HG03039 (cell line): ENCODE measurements around the gene PDE4A.
"Not testable (repeated sequence)": the region's sequence is repeated elsewhere in the genome, so short reads cannot be mapped to it uniquely, and the experiment has no call there.

ENCODE experiments used
- ATAC-seq: cut with Tn5 transposase; IDR thresholded peaks from one replicate; pipeline ENCODE4 v1.9.1; 2021; ENCODE audit warnings: mild to moderate bottlenecking, moderate library complexity; ENCODE audit not compliant: unreplicated experiment

The PDE4A gene

DNA sequence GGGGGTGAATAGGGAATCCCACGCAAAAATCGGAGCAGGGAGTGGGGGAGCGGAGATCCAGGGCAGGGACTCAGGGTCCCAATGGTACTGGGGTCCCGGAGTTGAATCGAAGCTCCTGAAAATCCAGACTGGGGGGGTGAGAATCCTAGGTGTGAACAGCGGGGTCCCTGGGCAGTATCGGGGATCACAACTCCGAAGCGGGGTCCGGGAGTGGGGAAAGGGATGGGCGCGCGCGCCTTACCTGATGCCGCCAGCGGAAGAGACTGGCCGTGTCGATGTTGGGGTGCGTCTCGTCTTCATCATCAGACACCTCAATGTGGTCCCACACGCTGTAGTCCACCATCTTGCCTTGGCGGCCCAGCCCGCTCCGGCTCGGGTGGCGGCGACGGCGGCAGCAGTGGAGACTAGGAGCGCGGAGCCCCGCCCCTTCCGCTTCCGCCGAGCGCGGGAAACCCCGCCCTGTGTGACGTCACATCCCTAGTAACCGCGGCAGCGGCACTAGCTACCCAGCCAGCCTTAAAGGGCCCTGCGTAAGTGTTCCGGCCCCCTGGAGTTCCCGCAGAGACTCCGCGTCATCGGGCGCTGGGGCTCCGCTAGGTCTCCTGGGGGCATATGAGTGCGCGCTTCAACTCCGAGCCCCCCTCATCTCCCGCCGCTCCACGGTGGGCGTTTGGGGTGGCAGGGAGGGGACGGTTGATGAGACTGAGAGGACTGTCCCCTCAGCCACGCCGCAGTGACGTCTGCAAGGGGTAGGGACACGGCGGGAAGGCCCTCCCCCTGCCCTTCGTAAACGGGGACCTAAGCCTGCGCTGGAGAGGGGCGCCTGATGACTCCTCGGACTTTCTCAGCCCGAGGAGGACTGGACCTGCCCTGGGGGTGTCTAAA, 17.0 kb upstream of the PDE4A start, which contains the start of gene CDC37:
Gene CDC37 (minus strand): TSS at position 406 of the 885 bp plus-strand sequence. CDS start 63 bp downstream, at position 343.
- ATAC-seq, result peak; percentile 71

DNA sequence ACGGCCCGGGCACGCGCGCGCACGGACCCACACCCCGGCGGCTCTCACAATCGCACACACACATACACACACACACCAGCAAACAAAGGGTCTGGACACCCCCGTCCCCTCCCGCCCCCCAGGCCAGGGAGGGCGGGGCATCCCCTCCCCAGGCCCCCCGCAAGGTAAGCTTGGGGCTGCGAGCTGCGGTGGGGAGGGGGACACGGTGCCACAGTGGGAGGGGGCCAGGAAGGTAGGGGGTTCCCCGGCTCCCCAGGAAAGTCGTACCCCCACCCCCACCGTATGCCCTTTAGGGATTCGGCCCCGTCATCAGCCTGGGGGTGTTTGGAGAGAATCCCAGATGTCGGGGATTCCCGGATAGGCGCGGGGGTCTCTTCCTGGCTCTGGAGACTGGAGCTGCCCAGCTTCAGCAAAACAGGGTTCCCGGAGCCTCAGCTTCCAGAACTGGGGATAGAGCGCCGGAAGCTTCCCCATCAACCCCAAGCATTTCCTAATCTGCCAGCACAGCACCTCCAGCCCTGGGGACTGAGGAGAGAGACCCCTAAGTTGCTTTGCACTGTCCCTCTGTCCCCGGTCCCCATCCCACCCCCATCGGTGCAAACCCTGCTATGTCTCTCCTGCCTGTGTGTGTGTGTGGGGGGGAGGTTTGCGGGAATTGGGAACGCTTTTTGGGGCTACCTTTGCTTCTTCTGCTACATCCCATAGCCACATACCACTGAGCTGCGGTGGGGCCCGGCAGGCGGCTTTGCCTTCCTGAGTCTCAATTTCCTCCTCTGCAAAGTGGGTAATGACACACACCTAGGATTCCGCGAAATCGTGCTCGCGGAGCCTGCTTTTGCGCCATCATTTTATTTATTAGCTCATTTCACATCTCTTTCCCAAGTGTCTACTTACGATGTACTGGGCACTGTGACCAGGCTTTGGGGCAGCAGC, 15.2 kb upstream of the PDE4A start:
- ATAC-seq, result no peak

DNA sequence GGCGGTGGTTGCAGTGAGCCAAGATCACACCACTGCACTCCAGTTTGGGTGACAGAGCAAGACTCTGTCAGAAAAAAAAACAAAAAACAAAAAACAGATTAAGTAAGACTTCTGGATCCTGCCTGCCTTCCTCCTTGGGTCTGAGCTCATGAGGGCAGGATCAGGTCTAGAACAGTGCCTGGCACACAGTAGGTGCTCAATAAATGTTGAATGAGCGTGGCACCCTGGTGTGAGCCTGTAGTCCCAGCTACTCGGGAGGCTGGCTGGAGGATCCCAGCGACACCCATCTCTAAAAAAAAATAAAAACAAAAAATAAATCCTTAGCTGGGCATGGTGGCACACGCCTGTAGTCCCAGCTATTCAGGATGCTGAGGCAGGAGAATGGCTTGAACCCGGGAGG, 14.1 kb upstream of the PDE4A start:
- ATAC-seq, result no peak

DNA sequence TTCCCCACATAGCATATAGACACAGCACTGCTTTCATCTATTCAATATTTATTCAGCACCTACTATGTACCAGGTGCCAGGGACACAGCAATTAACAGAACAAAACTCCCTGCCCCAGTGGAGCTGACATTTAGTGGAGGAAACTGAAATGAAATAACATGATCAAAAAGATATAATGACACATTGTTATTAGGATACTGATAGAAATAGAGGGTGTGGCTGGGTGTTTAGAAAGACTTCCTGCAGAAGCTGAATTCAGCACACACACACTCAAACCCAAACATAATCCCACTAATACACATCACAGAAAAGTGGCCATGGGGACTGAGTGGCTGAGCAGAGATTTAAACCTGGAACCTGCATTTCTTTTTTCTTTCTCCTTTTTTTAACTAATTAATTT, 13.2 kb upstream of the PDE4A start:
- ATAC-seq, result no peak

DNA sequence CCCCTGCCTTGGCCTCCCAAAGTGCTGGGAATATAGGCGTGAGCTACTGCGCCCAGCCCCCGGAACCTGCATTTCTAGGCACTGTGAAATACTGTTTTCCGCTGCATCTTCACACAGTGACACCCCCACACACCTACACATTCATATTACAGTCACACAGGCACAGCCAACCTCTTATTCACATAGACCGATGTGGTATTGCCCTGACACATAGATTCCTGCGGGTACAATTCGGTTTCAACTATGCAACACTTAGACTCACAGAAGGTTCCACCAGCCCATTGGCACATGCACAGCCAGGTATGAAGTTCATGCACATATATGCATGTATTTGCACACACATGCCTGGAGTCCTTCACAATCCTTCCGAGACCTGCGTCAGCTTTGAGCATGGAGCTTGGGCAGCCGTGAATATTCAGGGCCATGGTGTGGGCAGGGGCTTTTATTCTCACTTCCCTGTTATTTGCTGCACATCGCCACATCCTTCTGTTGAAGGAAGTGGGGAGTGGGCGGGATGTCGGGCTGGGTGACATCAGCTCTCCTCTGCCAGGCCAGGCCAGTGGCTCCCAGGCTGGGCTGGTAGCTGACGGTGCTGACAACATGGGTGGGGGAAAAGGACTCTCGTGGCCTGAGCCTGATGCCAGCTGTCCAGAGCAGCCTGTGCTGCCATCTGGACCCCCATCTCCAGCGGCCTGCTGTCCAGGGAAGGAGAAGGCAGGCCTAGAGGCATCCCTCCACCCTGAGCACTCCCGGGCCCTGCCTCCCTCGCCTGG, 11.6 kb upstream of the PDE4A start:
- ATAC-seq, result no peak

DNA sequence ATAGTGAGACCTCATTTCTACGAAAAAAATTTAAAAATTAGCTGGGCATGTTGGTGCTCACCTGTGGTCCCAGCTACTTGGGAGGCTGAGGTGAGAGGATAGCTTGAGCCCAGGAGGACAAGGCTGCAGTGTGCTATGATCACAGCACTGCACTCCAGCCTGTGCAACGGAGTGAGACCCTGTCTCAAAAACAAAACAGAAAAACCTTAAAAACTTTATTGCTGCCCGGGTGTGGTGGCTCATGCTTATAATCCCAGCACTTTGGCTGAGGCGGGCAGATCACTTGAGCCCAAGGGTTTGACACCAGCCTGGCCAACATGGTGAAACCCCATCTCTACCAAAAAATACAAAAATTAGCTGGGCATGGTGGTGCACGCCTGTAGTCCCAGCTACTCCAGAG, 9.1 kb upstream of the PDE4A start:
- ATAC-seq, result not testable (repeated sequence)

DNA sequence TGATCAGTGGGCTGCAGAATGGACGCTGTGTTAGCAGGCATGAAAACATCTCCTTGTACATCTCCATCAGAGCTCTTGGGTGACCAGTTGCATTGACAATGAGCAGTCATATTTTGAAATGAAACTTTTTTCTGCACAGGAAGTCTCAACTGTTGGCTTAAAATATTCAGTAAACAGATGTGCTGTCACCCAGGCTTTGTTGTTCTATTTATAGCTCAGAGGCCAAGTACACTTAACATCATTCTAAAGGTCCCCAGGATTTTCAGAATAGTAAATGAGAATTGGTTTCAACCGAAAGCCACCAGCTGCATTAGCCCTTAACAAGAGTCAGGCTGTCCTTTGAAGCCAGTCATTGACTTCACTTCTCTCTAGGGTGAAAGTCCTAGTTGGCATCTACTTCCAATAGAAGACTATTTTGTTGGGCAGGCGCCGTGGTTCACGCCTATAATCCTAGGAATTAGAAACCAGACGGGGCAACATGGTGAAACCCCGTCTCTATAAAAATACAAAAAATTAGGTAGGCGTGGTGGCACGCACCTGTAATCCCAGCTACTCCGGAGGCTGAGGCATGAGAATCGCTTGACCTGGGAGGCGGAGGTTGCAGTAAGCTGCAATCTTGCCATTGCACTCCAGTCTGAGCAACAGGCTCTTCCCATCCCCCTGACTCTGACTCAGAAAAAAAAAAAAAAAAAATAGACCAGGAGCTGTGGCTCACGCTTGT, 7.9 kb upstream of the PDE4A start:
- no peak for ATAC-seq

DNA sequence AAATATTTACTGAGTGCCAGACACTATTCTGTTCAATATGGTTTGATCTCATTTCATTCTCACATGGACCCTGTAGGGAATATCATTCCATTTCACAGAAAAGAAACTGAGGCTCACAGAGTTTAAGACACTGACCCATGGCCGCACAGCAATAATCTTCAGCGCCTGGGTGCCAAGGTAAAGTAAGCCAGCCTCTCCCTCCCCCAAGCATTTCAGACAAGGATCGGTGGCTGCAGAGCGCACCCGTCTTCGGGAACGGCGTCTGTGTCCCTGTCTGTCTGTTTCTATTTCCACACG, 4.3 kb upstream of the PDE4A start:
- no peak for ATAC-seq

DNA sequence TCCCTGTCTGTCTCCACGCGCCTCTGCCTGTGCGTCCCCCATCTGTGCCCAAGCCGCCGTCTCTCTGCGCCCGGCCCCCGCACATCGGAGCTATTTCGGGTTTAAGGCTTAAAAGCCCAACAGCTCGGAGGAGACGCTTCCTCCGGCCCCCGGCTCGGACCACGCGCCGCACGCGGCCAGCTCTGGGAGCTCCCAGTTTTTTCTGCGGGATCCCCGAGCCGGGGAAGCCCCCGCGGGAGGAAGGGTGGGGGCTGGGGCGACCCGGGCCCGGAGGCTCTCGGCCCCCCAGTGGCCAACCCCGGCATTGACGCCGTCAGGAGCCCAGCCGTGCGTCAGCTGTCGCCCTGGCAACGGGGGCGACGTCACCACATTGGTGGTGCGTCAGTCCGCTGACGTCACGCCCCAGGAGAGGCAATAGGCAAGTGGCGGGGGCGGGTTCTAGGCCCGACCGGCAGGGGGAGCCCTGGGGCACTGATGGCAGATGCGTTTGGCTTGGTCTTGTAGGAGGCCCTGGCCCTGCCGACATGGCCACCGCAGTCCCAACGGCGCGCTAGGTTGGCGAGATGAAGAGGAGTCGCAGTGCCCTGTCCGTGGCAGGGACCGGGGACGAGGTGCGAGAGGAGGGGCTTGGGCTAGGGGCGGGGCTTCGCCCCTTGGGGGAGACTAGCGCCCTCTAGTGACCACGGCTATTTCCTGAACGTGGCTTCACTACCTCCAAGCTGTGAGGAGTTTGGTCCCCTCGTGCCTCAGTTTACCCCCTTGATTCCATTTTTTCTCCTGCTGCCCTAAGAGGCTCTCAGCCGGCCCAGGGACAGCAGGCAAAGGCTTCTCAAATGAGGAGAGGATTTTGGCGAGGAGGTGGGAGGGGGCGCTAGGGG, 3.7 kb upstream of the PDE4A start:
- peak; percentile 47 for ATAC-seq

DNA sequence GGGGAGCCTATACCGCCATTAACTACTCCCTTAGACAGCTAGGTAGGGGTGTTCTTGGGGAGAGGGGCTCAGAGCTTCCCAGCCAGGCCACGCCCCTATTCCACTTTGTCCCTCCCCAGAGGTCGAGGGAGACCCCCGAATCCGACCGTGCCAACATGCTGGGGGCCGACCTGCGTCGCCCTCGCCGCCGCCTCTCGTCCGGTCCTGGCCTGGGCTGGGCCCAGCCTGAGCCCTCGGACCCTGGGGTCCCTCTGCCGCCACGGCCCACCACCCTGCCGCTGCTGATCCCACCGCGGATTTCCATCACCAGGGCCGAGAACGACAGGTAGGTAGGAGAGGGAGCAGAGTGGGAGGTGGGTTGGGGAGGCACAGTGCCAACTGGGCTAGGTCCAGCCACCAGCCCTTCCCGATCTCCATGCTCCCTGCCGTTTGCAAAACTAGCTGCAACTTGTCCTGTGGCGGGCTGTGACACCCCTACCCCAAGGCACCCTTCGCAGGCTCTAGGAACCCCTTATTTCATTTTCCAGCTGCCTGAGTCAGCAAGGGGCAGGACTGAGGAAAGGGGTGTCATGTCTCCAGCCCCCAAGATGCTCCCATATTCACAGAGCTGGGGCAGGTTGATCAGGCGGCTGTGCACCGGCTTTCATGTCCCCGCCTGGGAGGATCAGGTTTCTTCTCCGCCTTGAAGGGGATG, 2.6 kb upstream of the PDE4A start:
- ATAC-seq, result no peak

DNA sequence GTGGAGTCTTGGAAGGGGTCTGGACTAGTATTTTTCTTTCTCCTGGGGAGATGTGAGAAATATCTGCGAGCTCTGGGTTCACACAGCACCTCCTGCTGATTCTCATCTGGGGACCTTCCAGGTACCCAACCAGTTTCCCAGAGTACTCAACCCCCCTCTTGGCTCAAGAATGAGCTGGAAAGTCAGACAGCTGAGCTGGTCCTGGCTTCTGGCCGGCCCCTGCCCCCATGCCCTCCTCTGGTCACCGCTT, 2.2 kb upstream of the PDE4A start:
- ATAC-seq, result no peak

DNA sequence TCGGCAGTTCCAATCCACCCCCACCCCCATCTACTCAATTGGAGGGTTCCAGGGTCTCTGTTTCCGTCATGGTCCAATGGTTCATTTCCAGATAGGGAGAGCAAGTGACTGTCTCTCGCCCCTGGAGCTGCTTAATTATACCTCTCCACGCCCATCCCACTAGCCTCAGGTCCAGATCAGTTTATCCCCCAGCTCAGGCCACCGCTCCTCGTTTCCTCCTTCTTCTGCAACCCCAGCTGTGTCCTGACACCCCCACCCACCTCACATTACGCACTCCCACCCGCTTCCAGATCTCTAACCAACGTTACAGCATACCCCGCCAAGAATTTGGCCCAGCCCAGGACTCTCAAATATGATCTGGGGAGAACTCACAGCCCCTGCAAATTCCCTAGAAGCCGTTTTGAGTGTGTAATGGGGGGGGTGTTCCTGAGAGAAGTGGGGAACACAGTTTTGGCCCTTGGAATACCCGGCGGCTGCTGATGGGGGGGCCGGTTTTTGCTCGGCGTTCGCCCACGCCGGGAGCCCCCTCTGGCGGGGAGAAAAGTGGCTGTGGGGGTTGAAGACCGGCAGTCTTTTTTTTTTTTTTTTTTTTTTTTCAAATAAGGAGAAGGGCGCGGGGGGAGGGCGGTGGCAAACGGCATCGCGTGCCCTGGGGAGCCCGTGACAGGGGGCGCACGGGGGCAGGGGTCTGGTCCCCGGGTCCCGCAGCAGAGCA, 1.7 kb upstream of the PDE4A start:
- no peak for ATAC-seq

DNA sequence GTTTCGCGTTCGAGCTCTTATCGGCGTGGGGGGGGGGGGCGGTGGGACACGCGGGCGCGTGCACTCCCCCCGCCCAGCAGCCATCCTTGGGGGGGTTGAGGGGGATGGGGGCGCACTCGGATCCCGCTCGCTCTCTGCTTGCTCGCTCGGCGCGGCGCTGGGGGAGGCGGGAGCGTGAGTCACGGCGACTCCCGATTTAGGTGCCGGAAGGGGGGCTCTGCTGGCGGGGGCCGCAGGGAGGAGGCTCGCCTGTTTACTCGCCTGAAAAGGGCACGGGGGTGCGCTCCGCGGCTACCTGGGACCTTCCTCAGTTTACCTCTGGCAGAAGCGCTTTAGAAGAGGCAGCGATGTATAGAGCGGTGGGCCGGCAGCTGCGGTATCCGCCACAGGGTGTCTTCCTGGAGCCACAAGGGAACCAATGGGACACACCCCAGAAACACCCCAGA, 1.1 kb upstream of the PDE4A start:
- no peak for ATAC-seq

DNA sequence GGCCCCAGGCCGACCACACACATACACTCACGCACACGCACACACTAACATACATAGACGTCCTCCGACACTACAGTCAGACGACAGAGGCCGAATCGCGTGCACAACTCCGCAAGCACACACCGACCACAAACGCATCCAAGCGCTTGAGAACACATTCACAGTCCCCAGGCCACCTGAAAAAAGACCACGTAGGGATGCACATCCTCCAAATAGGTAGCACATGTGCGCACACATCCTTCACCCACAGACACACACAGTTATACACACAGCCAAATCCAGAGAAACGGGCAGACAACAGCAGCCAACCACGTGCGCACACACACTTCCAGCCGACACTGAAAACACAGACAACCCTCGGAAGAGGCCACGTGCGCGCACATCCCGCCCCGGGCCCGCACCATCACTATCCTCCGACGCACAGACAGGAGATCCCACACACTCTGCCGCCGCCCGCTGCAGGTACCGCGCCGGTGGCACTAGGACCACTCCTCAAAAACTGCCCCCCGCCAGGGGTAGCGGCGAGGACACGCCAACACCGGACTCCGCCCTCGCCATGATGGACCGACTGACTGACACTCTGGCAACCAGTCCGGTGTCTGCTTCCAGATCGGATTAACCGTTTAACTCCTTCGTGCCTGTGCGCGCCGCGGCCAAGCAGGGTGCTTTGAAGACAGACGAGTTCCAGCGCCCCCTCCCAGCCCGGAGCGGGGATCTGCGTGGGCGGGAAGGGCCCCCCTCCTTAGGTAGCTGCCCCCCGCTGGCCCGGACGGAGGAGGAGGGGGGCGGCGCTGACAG, 493 bp upstream of the PDE4A start:
- ATAC-seq, result no peak

DNA sequence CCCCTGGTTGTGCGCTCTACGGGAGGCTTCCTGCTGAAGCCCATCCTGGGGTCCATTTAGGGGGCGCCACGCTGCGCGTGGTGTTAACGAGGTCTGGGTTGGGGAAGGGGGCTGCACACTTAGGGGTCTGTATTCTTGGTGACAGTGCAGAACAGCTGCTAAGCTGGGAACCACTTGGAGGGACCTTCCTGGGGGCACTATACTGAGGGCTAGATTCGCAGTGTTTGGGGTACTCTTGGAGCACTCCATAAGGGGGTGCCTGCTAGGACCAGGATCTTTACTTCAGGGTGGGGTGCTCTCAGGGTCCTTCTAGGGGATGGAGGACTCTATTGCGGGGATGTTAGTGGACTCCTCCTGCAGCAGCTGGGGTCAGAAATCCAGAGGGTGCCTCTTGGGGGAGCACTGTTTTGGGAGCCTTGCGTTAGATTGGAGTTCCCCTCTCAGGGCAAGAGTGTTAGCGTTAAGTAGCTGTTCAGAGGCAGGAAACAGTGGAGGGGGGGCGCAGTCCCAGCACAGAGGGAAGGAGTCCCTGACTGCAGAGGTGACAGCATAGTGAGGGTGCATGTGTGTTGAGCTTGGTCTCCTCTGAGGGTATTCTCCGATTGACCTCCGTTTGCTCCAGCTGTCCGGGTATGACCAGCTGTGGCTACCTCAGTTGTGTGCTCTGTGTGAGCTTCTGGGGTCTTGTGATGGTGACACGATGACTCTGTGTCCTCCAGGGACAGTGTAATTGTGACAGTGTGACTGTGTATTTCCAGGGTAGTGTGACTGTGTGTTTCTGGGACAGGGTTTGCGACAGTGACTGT, 1.1 kb downstream of the PDE4A start:
- no peak for ATAC-seq

DNA sequence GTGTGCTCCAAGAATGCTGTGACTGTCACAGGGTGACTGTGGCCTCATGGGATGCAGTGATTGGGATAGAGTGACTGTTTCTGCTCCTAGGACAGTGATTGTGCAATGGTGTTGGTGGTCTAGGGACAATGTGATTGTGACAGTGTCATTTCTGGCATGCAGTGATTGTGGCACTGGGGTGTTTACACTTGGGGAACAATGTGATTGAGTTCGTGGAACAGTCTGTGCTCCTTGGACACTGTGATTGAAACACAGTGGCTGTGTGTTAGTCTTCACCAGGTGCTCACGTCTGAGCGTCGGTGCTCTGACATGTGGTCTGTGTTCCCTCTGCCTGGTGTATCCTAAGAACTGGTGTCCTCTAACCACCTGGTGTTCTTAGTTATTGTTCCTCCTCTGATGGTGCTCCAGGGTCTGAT, 1.7 kb downstream of the PDE4A start:
- no peak for ATAC-seq

DNA sequence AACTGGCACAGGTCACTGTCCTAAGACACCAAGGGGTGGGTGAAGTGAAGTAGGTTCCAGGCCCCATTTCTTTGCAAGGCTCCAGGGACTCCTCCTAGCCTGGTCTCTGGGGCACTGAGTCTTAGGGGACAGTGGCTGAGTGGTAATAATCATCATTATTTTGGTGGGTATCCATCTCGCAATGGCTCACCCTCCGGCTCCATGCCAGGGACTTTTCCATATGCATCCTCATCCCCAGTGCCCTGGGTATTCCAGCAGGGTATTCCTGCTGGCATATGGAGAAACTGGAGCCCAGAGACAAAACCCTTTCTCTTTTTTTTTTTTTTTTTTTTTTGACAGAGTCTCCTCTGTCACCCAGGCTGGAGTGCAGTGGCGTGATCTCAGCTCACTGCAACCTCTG, 2.5 kb downstream of the PDE4A start:
- ATAC-seq, result no peak
